Neural progenitor cell (in vitro differentiated cells): ENCODE data around the gene FAM135A. TPM values are rescaled to one million over a fixed set of nuclear protein-coding genes. Genes with fewer than 3 reads are reported as not detected.
A peak's percentile ranks its signal among the peaks of the same experiment; 100 is the strongest.

Source experiments
- DNase-seq: peaks from one replicate; pipeline ENCODE4 v3.0.0-alpha.2; 2016; ENCODE audit warnings: low spot score
- H2AFZ ChIP-seq: fragments of 200-600 bp; sonication (generic); replicated peaks from 2 replicates; pipeline ENCODE4 v1.6.1; 2016; ENCODE audit warnings: antibody characterized with exemption
- H3F3A ChIP-seq: fragments of 200-600 bp; sonication (generic); 2 replicates; pipeline ENCODE4 v1.6.1; 2016; ENCODE audit warnings: antibody characterized with exemption, low read depth
- H3K27ac ChIP-seq: fragments of 200-600 bp; sonication (generic); 2 replicates; pipeline ENCODE4 v1.5.1; 2016; ENCODE audit warnings: mild to moderate bottlenecking
- H3K27me3 ChIP-seq: fragments of 200-600 bp; sonication (generic); 2 replicates; pipeline ENCODE4 v1.6.1; 2016; ENCODE audit warnings: mild to moderate bottlenecking, moderate library complexity
- H3K36me3 ChIP-seq: fragments of 200-600 bp; sonication (generic); 2 replicates; pipeline ENCODE4 v1.5.1; 2016
- H3K4me1 ChIP-seq: fragments of 200-600 bp; sonication (generic); 2 replicates; pipeline ENCODE4 v1.6.1; 2016; ENCODE audit warnings: mixed run types
- H3K4me2 ChIP-seq: fragments of 200-600 bp; sonication (generic); 2 replicates; pipeline ENCODE4 v1.6.1; 2016
- H3K4me3 ChIP-seq: fragments of 200-600 bp; sonication (generic); 2 replicates; pipeline ENCODE4 v1.5.1; 2016
- H3K79me2 ChIP-seq: fragments of 200-600 bp; sonication (generic); 2 replicates; pipeline ENCODE4 v1.6.1; 2016; ENCODE audit warnings: low read depth
- H3K9ac ChIP-seq: fragments of 200-600 bp; sonication (generic); 2 replicates; pipeline ENCODE4 v1.6.1; 2016
- H3K9me3 ChIP-seq: fragments of 200-600 bp; sonication (generic); 2 replicates; pipeline ENCODE4 v1.5.1; 2016; ENCODE audit warnings: low read depth
- H4K20me1 ChIP-seq: fragments of 200-600 bp; sonication (generic); 2 replicates; pipeline ENCODE4 v1.6.1; 2016; ENCODE audit warnings: low read depth
- H3K27ac Mint-ChIP-seq: 3 replicates; pipeline ENCODE4 v1.8.0; 2021; ENCODE audit warnings: mixed read lengths
- H3K27me3 Mint-ChIP-seq: 2 replicates; pipeline ENCODE4 v1.8.0; 2022; ENCODE audit warnings: low read depth, mild to moderate bottlenecking, inconsistent platforms, moderate library complexity, mixed read lengths; ENCODE audit not compliant: insufficient read depth
- H3K36me3 Mint-ChIP-seq: 3 replicates; pipeline ENCODE4 v1.8.0; 2021; ENCODE audit warnings: mixed read lengths
- H3K4me1 Mint-ChIP-seq: 3 replicates; pipeline ENCODE4 v1.8.0; 2021; ENCODE audit warnings: mixed read lengths
- H3K4me3 Mint-ChIP-seq: 3 replicates; pipeline ENCODE4 v1.8.0; 2021; ENCODE audit warnings: mild to moderate bottlenecking, moderate library complexity, mixed read lengths
- H3K9me3 Mint-ChIP-seq: 3 replicates; pipeline ENCODE4 v1.8.0; 2020; ENCODE audit warnings: mixed read lengths
- CTCF ChIP-seq: fragments of 200-600 bp; sonication (generic); IDR thresholded peaks from 2 replicates; pipeline ENCODE4 v1.5.1; 2017; ENCODE audit warnings: antibody characterized with exemption, mild to moderate bottlenecking
- EZH2 ChIP-seq: fragments of 200-600 bp; sonication (generic); IDR thresholded peaks from 2 replicates; pipeline ENCODE4 v1.6.1; 2017; ENCODE audit warnings: antibody characterized with exemption, mild to moderate bottlenecking, moderate library complexity
- EZH2phosphoT487 ChIP-seq: fragments of 200-600 bp; sonication (generic); IDR thresholded peaks from 2 replicates; pipeline ENCODE4 v1.6.1; 2017; ENCODE audit warnings: antibody characterized with exemption
- total RNA-seq: library from RNA; depleted of rRNA; stranded (reverse); fragments of >200 nt; gene quantifications from 2 replicates; pipeline ENCODE4 v1.2.3, GENCODE V29; 2015; ENCODE audit warnings: low replicate concordance

The FAM135A gene
- total RNA-seq, 1 donor from 2014 or later = 85.3 TPM

- no peak overlapping the region for H3K4me3 Mint-ChIP-seq
- no peak overlapping the region for H3K9ac ChIP-seq
- no peaks in the 10 kb centered on the region for H3K27me3 ChIP-seq
- H3K79me2 ChIP-seq = no peaks in the 10 kb centered on the region
- no peaks in the 10 kb centered on the region for H3K9me3 ChIP-seq
- H3F3A ChIP-seq = no peaks in the 10 kb centered on the region
- no peaks in the 10 kb centered on the region for H4K20me1 ChIP-seq
- no peaks in the 10 kb centered on the region for H3K4me1 ChIP-seq
- no peak overlapping the region for H3K4me2 ChIP-seq
- DNase-seq = no peak
- H3K27ac ChIP-seq = no peak overlapping the region
- no peak overlapping the region for H2AFZ ChIP-seq
- peaks cover 5% of the 10 kb centered on the region for H3K4me1 Mint-ChIP-seq
- no peaks in the 10 kb centered on the region for H3K36me3 Mint-ChIP-seq
- H3K27ac Mint-ChIP-seq = no peak overlapping the region
- no peaks in the 10 kb centered on the region for H3K9me3 Mint-ChIP-seq
- H3K4me3 ChIP-seq = no peak overlapping the region
- H3K36me3 ChIP-seq = no peaks in the 10 kb centered on the region
- no peaks in the 10 kb centered on the region for H3K27me3 Mint-ChIP-seq
- TF ChIP-seq EZH2 (no peak), CTCF (no peak), EZH2phosphoT487 (no peak)
Observed at GRCh38 chr6:70379473-70380013, 33.8 kb upstream of the FAM135A start.

- H4K20me1 ChIP-seq = no peaks in the 10 kb centered on the region
Observed at GRCh38 chr6:70380252-70380651, 33.1 kb upstream of the FAM135A start.

GRCh38 chr6:70380771-70381416 lies 32.4 kb upstream of the FAM135A start:
- no peaks in the 10 kb centered on the region for H4K20me1 ChIP-seq
- no peaks in the 10 kb centered on the region for H3K79me2 ChIP-seq
- no peak for DNase-seq
- H3K9ac ChIP-seq = no peak overlapping the region
- no peaks in the 10 kb centered on the region for H3K36me3 Mint-ChIP-seq
- TF ChIP-seq EZH2 = no peak
- TF ChIP-seq EZH2phosphoT487 = no peak
- no peak for TF ChIP-seq CTCF
- no peaks in the 10 kb centered on the region for H3F3A ChIP-seq
- no peaks in the 10 kb centered on the region for H3K27me3 ChIP-seq
- no peaks in the 10 kb centered on the region for H3K27me3 Mint-ChIP-seq
- no peak overlapping the region for H3K4me3 Mint-ChIP-seq
- no peak overlapping the region for H3K27ac ChIP-seq
- no peaks in the 10 kb centered on the region for H3K36me3 ChIP-seq
- H3K4me1 ChIP-seq = no peaks in the 10 kb centered on the region
- H3K4me2 ChIP-seq = no peak overlapping the region
- H3K27ac Mint-ChIP-seq = peak overlapping the region; percentile 1
- H2AFZ ChIP-seq = peak overlapping the region; percentile 24
- H3K4me1 Mint-ChIP-seq = peaks cover 5% of the 10 kb centered on the region
- no peaks in the 10 kb centered on the region for H3K9me3 ChIP-seq
- no peak overlapping the region for H3K4me3 ChIP-seq
- H3K9me3 Mint-ChIP-seq = no peaks in the 10 kb centered on the region

More at GRCh38 chr6:70380252-70380651, 33.1 kb upstream of the FAM135A start:
- no peak for DNase-seq
- H3K27me3 Mint-ChIP-seq = no peaks in the 10 kb centered on the region
- Histone ChIP-seq H3F3A (no peaks in the 10 kb centered on the region), H3K36me3 (no peaks in the 10 kb centered on the region), H2AFZ (no peak overlapping the region), H3K4me2 (no peak overlapping the region), H3K9ac (no peak overlapping the region), H3K9me3 (no peaks in the 10 kb centered on the region), H3K4me3 (no peak overlapping the region), H3K79me2 (no peaks in the 10 kb centered on the region), H3K27me3 (no peaks in the 10 kb centered on the region), H3K27ac (no peak overlapping the region), H3K4me1 (no peaks in the 10 kb centered on the region)
- H3K9me3 Mint-ChIP-seq = no peaks in the 10 kb centered on the region
- no peak for TF ChIP-seq CTCF
- no peak for TF ChIP-seq EZH2phosphoT487
- no peak for TF ChIP-seq EZH2
- peaks cover 5% of the 10 kb centered on the region for H3K4me1 Mint-ChIP-seq
- no peak overlapping the region for H3K27ac Mint-ChIP-seq
- no peaks in the 10 kb centered on the region for H3K36me3 Mint-ChIP-seq
- no peak overlapping the region for H3K4me3 Mint-ChIP-seq
